OCI-M2 (cell line): ENCODE data around the gene SPG11.
"Not testable (repeated sequence)": the region's sequence is repeated elsewhere in the genome, so short reads cannot be mapped to it uniquely, and the experiment has no call there.

Experiments used
- DNase-seq: peaks from one replicate; lab custom pipeline; 2025; ENCODE audit not compliant: unreplicated experiment; lab: John Stamatoyannopoulos, UW

Gene SPG11

GRCh38 chr15:44532689-44533088, 130.8 kb downstream of the SPG11 start:
- DNase-seq, result no peak

GRCh38 chr15:44532275-44532674, 131.2 kb downstream of the SPG11 start:
- DNase-seq, result not testable (repeated sequence)

GRCh38 chr15:44530653-44531052, 132.8 kb downstream of the SPG11 start:
- DNase-seq, result no peak

GRCh38 chr15:44529864-44530604, 133.4 kb downstream of the SPG11 start:
- no peak for DNase-seq

GRCh38 chr15:44527241-44527640, 136.2 kb downstream of the SPG11 start:
- no peak for DNase-seq

DNA sequence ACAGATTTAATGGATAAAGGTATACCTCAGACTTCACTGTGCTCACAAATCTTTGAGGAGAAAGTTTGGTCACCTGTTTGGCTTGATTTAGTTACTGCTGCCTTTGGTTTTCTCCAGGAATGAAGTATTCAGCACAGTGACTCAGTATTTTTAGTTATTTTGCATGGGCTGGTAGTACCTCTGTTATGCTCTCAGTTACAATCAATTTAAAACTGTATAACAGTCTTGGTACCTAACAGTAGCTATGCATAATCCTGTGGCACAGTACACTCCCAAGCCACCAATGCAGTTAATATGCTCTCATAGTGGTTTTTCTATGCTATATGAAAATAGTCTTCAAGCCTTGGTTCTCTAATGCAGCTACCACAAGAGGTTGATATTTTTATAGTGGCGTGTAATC, 138.4 kb downstream of the SPG11 start:
- no peak for DNase-seq

DNA sequence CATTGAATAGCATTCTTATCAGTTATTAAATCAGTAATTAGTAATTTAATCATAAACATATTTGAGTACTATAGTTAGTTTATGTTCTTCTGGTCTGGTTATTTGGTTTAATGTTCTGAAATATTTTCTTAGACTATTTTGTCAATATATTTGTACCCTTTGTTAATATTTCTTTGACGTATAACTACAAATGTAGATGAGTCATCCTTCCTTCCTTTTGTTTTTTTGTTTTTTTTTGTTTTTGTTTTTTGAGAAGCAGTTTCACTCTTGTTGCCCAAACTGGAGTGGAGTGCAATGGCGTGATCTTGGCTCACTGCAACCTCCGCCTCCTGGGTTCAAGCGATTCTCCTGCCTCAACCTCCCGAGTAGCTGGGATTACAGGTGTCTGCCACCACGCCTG, 143.9 kb downstream of the SPG11 start:
- no peak for DNase-seq

DNA sequence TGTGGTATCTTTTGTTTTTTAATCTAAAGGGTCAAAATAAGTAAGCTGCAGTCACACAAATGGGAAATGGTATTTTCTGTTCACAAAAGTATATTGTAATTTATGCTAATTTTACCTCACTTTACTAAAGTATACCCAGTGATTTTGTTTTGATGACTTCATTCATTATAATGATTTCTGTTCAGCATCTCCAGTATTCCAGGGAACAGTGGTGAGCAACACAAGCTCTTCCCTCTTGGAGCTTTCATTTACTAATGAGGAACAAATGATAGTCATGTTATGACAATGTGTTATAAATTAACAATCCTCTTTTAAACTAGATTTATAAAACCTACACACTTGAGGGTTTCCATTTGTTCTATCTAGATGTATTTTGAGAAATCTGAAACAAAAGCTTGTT, 147.0 kb downstream of the SPG11 start:
- no peak for DNase-seq
